Left forelimb (tissue), 1 donor: ENCODE results near the gene NRDE2.
"Not testable (repeated sequence)": the region's sequence is repeated elsewhere in the genome, so short reads cannot be mapped to it uniquely, and the experiment has no call there.

Experiments
- DNase-seq: peaks from one replicate; pipeline ENCODE4 v3.0.0-alpha.2; 2018; ENCODE audit warnings: low spot score

Gene NRDE2

DNA sequence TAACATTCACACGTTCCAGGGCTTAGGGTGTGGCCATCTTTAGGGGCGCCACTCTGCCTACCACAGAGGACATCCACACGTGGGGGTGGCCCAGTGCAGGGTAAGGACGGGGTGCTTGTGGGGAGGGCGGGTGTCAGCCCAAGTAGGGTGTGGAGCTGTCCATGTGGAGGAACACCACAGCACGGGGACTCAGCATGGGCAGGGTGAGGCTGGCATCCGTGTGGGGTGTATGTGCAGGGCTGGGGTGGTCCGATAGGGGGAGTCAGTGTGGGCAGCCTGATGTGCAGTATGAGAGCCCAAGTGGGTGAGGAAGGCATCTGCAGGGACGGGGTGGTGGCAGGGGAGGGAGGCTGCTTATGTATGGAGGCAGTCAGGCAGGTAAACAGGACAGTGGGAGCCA lies 57.7 kb downstream of the NRDE2 start:
- DNase-seq: no peak

DNA sequence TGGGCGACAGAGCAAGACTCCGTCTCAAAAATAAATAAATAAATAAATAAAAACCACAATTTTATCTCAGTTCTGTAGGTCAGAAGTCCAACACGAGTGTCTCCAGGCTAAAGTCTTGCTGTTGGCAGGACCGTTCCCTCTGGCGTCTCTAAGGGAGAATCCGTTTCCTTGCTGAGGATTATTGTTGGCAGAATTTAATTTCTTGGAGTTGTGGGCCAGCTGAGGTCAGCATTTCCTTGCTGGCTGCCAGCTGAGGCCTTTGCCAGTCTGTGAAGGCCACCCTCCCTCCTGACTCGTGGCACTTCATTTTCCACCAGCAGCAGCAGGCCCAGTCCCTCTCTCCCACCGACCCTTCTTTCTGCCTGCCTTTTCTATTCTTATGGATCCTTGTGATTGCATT lies 58.2 kb downstream of the NRDE2 start:
- DNase-seq: no peak

DNA sequence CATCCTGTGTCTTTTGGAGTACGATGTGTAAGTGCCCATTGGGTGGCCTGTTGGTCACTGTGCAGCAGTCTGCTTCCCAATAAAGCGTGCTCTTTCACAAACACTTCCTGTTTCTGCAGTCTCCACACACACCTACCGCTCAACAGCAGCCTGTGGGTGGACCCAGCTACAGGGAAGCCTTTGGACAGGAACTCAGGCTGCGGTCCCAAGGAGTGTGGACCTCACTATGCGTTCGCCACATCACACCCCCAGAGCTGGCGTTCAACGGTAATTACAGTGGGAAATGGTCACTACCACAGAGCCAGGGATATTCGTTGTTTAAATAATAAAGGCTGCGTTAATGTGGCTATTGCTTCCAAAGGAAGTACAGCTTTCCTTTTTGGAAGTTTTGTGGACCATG lies 59.2 kb downstream of the NRDE2 start:
- DNase-seq: no peak

DNA sequence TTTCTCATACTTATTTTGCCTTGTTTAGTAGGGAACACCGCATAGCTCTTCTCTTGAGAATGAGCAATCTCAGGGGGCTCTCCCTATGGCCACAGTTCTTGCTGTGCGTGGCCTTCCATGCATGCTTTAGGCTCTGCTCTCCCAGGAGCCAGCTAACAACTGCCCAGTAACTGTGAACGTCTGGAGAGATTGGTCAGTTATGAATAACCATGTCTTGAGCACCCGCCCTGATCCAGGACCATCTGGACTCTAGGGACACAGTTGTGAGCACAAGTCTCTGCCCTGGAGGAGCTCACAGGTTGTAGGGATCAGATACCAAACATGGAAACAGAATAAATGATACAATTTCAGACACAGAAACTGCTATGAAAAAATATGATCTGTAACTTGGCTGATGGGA lies 63.3 kb downstream of the NRDE2 start:
- no peak for DNase-seq

DNA sequence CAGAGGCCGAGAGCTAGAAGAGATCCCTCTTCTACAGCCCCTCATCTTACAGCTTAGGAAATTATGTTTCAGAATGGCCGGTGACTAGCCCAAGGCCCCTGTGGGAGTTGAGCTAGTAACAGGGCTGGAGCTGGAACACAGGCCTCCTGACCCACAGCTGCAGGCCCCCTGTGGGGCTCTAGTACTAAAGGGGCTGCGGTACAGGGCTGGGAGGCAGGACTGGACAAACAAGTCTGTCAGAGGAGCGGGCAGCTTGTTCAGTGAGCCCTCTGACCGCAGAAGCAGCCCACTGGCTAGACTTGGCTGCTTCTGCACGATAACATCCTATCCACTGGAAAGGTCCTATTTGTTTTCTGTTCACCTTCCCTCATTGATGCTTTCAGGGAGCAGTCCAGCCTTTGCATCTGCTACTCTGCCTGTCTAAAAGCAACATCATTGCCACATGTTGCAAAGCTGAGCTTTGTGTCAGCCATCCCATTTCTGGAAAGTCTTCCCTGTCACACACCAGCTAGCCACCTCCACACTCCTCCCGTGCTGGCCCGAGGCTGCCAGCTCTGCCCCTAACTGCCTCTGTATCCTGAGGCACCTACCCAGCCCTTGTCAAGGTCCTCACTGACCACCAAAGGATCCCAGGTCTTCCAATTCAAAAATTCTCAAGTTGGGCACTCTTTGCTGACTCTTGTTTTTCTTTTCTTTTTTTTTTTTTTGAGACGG lies 65.1 kb downstream of the NRDE2 start:
- no peak for DNase-seq

DNA sequence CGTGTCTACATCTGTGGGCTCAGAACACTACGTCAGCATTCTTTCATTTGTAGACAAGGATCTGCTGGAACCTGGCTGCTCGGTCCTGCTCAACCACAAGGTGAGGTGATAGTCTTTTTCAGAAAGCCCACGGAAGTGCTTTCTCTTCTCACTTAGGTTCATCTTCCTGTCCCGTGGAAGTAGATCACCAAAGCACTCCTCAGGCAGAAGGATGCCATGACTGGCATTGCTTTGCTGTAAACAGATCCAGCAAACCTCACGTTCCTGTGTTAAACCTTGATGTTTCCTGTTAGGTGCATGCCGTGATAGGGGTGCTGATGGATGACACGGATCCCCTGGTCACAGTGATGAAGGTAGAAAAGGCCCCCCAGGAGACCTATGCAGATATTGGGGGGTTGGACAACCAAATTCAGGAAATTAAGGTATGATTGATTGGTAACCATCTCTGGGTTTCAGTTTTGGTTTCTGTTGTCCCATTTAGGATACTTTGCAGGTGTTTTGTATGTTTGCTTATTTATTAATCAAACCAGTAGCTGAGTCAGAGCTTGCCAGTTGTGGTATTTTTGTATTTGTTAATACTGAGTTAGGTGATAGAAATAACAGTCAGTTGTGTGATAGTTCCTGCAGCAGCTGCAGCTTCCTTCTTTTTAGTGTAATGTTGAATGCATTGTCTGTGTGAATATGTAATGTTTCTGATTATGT lies 67.8 kb downstream of the NRDE2 start:
- DNase-seq: no peak

DNA sequence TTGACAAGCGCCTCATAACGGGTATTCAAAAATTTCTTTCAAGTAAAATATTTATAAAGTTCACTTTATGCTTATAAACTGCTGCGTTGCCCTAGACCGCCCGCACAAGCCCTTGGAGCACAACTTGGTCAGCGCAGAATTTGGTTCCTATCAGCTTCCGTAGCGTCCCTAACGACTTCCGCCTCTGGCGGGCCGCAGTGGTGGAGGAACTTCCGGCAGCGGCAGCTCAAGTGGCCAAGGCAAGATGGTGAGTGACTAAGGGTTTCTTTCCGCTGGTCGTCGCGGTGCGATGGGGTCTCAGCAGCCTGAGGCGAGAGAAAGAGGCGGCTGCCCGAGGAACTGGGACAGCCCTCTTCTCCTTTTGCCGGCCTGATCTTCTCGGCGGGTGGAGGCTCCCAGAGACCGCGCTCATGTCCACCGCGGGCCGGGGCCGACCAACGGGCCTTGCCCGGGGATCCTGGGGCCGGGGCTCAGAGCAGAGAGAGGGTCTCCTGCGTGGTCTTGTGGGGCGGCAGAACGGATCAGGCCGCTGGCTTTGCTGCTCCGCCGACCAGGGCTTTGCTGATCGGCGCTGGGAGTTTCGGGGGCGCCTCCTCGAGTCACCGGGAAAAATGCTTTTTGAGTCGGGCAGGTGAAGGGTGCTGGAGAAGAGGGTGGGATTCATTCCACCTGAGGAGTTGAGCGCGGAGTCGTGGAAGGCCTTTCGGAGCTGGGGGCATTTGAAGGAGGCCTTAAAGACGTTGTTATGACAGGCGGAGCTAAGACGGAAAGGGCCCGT lies 75.2 kb downstream of the NRDE2 start, which contains the start of gene PSMC1:
Gene PSMC1, plus strand, starts transcription at position 200 of the 778 bp plus-strand sequence. Its CDS starts 45 bp downstream, at position 245.
- peak; percentile 93 for DNase-seq

DNA sequence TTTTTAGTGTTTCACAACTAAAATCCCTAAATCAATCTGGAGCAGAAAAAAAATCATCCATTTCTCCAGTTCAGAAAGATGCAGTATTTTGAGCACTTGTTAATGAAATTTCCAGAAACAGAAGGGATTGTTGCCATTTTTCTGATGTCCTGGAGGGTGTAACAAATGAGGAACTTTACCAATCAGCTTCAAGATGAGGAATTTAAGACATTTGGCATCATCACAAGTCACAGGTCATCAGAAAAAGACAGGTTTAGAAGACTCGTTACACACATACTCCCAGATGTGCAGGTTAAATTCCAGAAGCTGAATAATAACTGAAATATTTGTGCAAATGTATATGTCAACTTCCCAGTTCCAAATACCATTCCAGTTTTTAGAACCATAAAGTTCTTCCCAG lies 75.9 kb downstream of the NRDE2 start:
- DNase-seq: no peak

DNA sequence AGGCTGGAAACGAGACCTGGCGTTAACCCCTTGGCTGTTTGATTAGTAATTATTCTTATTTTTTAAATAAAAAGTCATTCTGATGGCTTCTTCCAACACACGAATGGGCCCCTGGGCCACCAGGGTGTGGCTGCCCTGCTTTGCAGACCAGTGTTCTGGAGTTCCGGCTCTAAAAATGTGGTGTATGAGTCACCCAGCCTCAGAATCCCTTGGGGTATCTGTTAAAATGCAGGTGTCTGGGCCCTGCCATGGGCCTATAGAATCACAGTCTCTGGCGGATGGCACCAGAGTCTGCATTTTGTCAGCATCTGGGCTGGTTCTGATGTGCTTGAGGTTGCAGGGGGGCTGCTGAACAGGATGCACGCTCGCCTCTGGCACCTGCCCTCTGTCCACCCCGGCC lies 77.9 kb downstream of the NRDE2 start:
- no peak for DNase-seq

DNA sequence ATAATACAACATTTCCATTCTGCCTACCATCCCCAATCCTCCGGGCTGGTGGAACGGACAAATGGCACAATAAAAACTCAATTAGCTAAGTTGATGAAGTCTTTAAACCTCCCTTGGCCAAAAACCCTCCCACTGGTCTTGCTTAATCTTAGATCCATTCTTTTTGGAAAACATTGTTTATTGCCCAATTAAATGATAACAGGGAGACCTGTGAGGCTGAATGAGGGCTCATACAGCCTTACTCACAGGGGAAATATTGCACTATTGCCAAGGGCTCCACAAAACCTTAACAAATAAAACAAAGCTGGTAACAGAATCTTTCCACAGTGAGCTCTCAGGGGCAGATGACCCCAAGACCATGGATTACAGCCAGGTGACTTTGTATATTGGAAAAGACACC lies 83.1 kb downstream of the NRDE2 start:
- DNase-seq: no peak

DNA sequence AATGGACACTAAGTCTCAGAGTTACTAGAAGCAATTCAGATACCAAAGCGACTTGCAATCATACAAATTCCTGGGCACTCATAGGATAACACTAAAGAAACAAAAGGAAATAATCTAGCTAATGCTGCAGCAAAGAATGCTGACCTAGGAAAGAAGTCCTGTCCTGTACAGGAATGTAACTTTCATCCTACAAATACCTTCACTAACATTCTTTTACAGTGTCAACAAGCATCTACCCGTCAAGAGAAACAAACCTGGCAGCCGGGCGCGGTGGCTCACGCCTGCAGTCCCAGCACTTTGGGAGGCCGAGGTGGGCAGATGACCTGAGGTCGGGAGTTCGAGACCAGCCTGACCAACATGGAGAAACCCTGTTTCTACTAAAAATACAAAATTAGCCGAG lies 84.3 kb downstream of the NRDE2 start:
- DNase-seq: not testable (repeated sequence)

DNA sequence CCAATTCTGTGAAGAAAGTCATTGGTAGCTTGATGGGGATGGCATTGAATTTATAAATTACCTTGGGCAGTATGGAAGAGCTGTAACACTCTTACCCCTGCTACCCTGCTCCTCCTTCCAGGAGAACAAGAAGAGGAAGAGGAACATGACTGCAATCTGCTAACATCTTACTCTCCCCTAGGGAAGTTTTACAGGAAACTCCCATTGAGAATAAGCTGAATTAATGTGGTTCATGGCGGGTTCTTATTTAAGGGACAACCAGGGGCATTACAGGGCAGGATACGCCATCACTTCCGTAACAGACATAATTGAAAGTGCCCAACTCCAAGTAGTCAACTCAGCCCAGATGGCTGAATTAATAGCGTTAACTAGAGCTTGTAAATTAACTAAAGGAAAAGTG lies 84.8 kb downstream of the NRDE2 start:
- DNase-seq: no peak

DNA sequence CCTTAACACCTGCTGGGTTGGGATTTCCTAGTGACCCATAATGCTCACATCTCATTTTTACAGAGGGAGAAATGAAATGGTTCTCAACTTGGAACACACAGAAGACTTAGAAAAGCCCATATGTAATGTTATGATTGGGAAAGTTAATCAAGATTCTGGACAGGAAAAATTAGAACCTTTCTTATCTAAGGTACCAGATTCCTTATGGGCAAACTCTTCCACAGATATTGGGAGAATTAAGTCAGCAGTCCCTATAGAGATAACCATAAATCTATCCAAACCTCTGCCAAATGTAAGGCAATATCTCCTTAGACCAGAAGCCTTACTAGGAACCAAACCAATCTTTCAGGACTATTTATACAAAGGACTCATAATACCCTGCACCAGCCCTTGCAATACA lies 89.3 kb downstream of the NRDE2 start:
- DNase-seq: no peak

DNA sequence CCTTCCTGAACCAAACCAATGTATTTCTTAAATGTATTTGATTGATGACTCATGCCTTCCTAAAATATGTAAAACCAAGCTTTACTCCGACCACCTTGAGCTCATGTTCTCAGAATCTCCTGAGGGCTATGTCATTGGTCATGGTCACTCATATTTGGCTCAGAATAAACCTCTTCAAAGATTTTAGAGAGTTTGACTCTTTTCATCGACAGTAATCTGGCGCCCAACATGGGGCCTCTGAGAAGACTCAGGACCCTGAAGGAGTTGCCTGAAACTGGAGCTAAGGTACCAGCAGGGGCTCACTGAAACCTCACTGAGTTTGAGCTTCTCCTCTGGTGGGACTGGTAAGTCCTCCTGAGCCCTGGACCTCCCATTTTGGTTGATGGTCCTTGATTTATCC lies 92.6 kb downstream of the NRDE2 start:
- DNase-seq: no peak

DNA sequence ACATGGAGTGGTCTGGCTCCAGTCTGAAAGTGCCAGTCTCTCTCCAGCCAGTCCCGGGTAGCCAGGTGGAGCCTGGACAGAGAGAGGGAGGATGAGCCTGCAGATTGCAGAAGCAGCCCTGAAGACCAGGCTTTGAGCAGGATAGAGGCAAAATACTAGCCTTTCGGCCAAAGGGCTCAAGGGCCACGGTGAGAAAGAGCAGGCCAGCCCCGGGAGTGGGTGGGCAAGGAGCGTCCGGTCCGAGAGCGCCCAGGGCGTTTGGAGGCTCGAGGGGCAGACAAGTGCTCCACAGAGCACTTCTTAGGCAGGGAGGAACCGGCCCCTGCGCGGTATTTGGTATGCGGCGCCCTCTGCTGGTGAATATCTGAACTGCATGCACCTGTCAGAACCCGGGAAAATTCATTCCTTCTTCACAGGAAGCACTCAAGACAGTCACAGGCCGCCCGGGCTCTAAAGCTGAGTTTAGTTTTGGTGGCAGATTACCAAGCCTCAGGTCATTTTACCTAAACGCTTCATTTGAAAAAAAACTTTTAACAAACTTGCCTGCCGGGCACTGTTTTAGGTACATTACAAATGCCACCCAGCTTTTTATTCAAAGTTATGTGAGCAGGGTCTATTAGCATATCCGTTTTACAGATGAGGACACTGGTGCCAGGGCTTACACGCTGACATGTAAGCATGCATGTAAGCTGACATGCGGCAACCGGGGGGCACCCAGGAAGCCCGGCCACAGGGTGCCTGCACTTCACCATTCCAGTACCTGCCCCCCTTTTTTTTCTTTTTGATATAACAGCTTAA lies 96.4 kb downstream of the NRDE2 start:
- DNase-seq: peak; percentile 73

DNA sequence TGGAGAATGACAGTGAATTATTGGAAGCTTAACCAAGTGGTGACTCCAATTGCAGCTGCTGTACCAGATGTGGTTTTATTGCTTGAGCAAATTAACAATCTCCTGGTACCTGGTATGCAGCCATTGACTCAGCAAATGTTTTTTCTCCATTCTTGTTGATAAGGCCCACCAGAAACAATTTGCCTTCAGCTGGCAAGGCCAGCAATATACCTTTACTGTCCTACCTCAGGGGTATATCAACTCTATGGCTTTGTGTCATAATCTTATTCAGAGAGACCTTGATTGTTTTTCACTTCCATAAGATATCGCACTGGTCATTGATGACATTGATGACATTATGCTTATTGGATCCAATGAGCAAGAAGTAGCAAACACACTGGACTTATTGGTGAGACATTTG lies 101.8 kb downstream of the NRDE2 start:
- DNase-seq: not testable (repeated sequence)

DNA sequence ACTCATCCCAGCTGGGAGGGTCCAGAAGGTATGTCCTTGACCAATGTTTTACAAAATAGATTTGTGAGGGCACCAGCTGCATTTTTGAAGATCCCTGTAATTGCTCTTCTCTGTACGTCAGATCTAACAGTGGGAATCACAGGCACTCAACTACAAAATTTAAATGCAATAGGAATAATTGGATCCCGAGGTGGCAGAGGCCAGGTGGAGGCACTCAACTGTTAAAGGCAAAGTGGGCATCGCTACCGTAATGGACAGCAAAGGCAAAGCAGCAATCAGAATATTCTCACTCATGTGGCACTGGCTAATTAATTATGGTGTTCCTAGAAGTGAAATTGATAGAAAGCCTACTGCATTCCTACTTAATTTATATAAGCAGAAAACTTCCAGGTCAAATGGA lies 103.3 kb downstream of the NRDE2 start:
- no peak for DNase-seq
